Endothelial cell of umbilical vein (primary cell): Measurements from ENCODE around the gene INPP5A. TPM values are rescaled to one million over a fixed set of nuclear protein-coding genes. Genes with fewer than 3 reads are reported as not detected.

Experiments used
- BruUV-seq: library from RNA; stranded (reverse); fragments of 400-500 nt; replicated peaks from 2 replicates; lab custom pipeline; 2021; lab: Mats Ljungman, UMichigan
- CTCF ChIA-PET: fragments of 300-600, 350-600 bp; sonication (Branson Sonifier 250); formaldehyde crosslinking; loops from one replicate; lab custom pipeline; 2021; ENCODE audit warnings: antibody characterized with exemption, inconsistent platforms; lab: Charles Lee
- POLR2A ChIA-PET: fragments of 300-600, 350-600 bp; sonication (Branson Sonifier 250); formaldehyde crosslinking; loops from one replicate; lab custom pipeline; 2021; ENCODE audit warnings: antibody characterized with exemption, inconsistent platforms; lab: Charles Lee
- DNase-seq: peaks from one replicate; pipeline ENCODE4 v3.0.0-alpha.2; 2011; ENCODE audit warnings: low read depth, low spot score
- FAIRE-seq: peaks from 2 replicates; lab custom pipeline; 2011; peaks lifted over from hg19 to GRCh38; lab: Jason Lieb, UNC
- H2AFZ ChIP-seq: 2 replicates; pipeline ENCODE4 v1.6.0; 2012; ENCODE audit warnings: low read depth, low read length, control low read depth, inconsistent platforms
- H3K27ac ChIP-seq: 2 replicates; pipeline ENCODE4 v1.5.1; 2011; ENCODE audit warnings: low read depth, mild to moderate bottlenecking, control low read depth, low read length, moderate library complexity; ENCODE audit not compliant: insufficient read depth
- H3K27me3 ChIP-seq, 2 experiments: 2 replicates each; pipeline versions ENCODE4 v1.6.0 to v1.6.1; 2011; ENCODE audit warnings: low read length in 2 of 2, mixed read lengths in 1 of 2; ENCODE audit not compliant: control insufficient read depth in 2 of 2, insufficient read depth in 2 of 2
- H3K36me3 ChIP-seq, 2 experiments: 2 replicates in 1 of 2; 3 replicates in 1 of 2; pipeline ENCODE4 v1.5.1; 2011; ENCODE audit warnings: low read length in 2 of 2, mild to moderate bottlenecking in 1 of 2, moderate library complexity in 1 of 2; ENCODE audit not compliant: control insufficient read depth in 2 of 2, insufficient read depth in 2 of 2; ENCODE audit errors: extremely low read depth in 1 of 2
- H3K4me1 ChIP-seq: 3 replicates; pipeline ENCODE4 v1.5.1; 2011; ENCODE audit warnings: mild to moderate bottlenecking, low read length; ENCODE audit not compliant: control insufficient read depth, insufficient read depth; ENCODE audit errors: extremely low read depth
- H3K4me2 ChIP-seq: 2 replicates; pipeline ENCODE4 v1.6.1; 2011; ENCODE audit warnings: low read length, control low read depth, mixed read lengths; ENCODE audit not compliant: insufficient read depth
- H3K4me3 ChIP-seq, 3 experiments: fragments of 200-600 bp in 1 of 3; sonication (generic), shearing (Covaris generic) in 1 of 3; replicated peaks in 1 of 3; 2 replicates each; pipeline ENCODE4 v1.5.1; 2011 to 2016; ENCODE audit warnings: control low read depth in 3 of 3, low read length in 3 of 3, mild to moderate bottlenecking in 2 of 3, inconsistent platforms in 1 of 3, low read depth in 1 of 3, moderate library complexity in 1 of 3; ENCODE audit not compliant: insufficient read depth in 1 of 3
- H3K79me2 ChIP-seq: 2 replicates; pipeline ENCODE4 v1.6.0; 2012; ENCODE audit warnings: low read length, inconsistent platforms; ENCODE audit not compliant: control insufficient read depth, insufficient read depth
- H3K9ac ChIP-seq: replicated peaks from 2 replicates; pipeline ENCODE3; 2011; ENCODE audit warnings: low read length, control low read depth; ENCODE audit not compliant: insufficient read depth; ENCODE audit errors: extremely low read depth
- H3K9me1 ChIP-seq: replicated peaks from 3 replicates; pipeline ENCODE4 v1.6.0; 2011; ENCODE audit warnings: mild to moderate bottlenecking, low read length; ENCODE audit not compliant: control insufficient read depth, insufficient read depth; ENCODE audit errors: extremely low read depth
- H3K9me3 ChIP-seq: replicated peaks from 2 replicates; pipeline ENCODE4 v1.5.1; 2012; ENCODE audit warnings: low read length, inconsistent platforms; ENCODE audit not compliant: control insufficient read depth, insufficient read depth
- H4K20me1 ChIP-seq: replicated peaks from 2 replicates; pipeline ENCODE3; 2011; ENCODE audit warnings: mild to moderate bottlenecking, low read length; ENCODE audit not compliant: control insufficient read depth, insufficient read depth; ENCODE audit errors: extremely low read depth
- CTCF ChIP-seq, 2 donors: IDR thresholded peaks; 1 replicate in 1 of 2; 2 replicates in 1 of 2; pipeline ENCODE4 v1.5.1; 2011; ENCODE audit warnings: low read length in 2 of 2, mild to moderate bottlenecking in 2 of 2, moderate library complexity in 2 of 2, control low read depth in 1 of 2, inconsistent platforms in 1 of 2, low read depth in 1 of 2; ENCODE audit not compliant: insufficient read depth in 1 of 2; ENCODE audit errors: extremely low read depth in 1 of 2
- EZH2 ChIP-seq: IDR thresholded peaks from 2 replicates; pipeline ENCODE4 v1.6.1; 2012; ENCODE audit warnings: borderline replicate concordance, low read depth, mild to moderate bottlenecking, moderate library complexity, low read length, inconsistent platforms; ENCODE audit not compliant: severe bottlenecking
- FOS ChIP-seq: IDR thresholded peaks from 2 replicates; pipeline ENCODE4 v1.6.1; 2011; ENCODE audit warnings: mild to moderate bottlenecking, low read length, moderate library complexity, borderline replicate concordance; ENCODE audit not compliant: insufficient read depth
- GATA2 ChIP-seq: IDR thresholded peaks from 2 replicates; pipeline ENCODE4 v1.7.0; 2011; ENCODE audit warnings: low read depth, mild to moderate bottlenecking, moderate library complexity, mixed read lengths, low read length; ENCODE audit not compliant: insufficient read length, insufficient read depth
- JUN ChIP-seq: IDR thresholded peaks from 2 replicates; pipeline ENCODE4 v1.6.1; 2011; ENCODE audit warnings: borderline replicate concordance, low read depth; ENCODE audit not compliant: insufficient read length, insufficient read depth
- MAX ChIP-seq: IDR thresholded peaks from 2 replicates; pipeline ENCODE4 v1.6.1; 2011; ENCODE audit not compliant: insufficient read depth, insufficient read length
- MYC ChIP-seq: IDR thresholded peaks from one replicate; pipeline ENCODE4 v1.6.1; 2011; ENCODE audit warnings: mild to moderate bottlenecking, low read depth, low read length
- POLR2A ChIP-seq: IDR thresholded peaks from 2 replicates; pipeline ENCODE4 v1.6.1; 2012; ENCODE audit warnings: low read depth, mild to moderate bottlenecking, control low read depth, low read length
- POLR2AphosphoS5 ChIP-seq: IDR thresholded peaks from 2 replicates; pipeline ENCODE4 v1.6.1; 2012; ENCODE audit warnings: low read depth, mild to moderate bottlenecking, control low read depth, low read length, moderate library complexity; ENCODE audit not compliant: insufficient read depth
- dilution Hi-C: fragments of 300-500 bp; cut with MboI; formaldehyde crosslinking; loops from one replicate; pipeline ENCODE4 v1.15.0; 2019; ENCODE audit warnings: low sequenced_read_pairs; ENCODE audit not compliant: extremely low pct_ligation_motif_present
- intact Hi-C: fragments of 100-400 bp; cut with micrococcal nuclease; formaldehyde crosslinking; loops from one replicate; pipeline ENCODE4 v1.10.0; 2022
- polyA plus RNA-seq, 4 experiments: library from polyadenylated mRNA; depleted of rRNA in 3 of 4; stranded (reverse) in 3 of 4; unstranded in 1 of 4; fragments of >200 nt; gene quantifications; 2 replicates each; pipeline versions ENCODE4 v1.2.1 to v1.2.3, GENCODE V29; 2011 to 2012; ENCODE audit warnings: missing spikeins in 1 of 4
- total RNA-seq: library from RNA; stranded (reverse); gene quantifications from 2 replicates; pipeline ENCODE4 v1.2.3, GENCODE V29; 2021

The INPP5A gene
- total and polyA plus RNA-seq, 2 donors (not counting 3 experiments of a cell fraction or from before 2014, with no cell fraction given): 22.9 to 33.2 TPM

GRCh38 chr10:132548106-132548823 lies 10.7 kb downstream of the INPP5A start:
- Histone ChIP-seq H3K27me3 (no peaks in the 10 kb centered on the region), H2AFZ (no peak overlapping the region), H3K79me2 (peaks cover 8% of the 10 kb centered on the region), H3K9me1 (no peaks in the 10 kb centered on the region), H3K36me3 (no peaks in the 10 kb centered on the region), H3K9ac (no peak overlapping the region), H3K4me3 (no peak overlapping the region), H3K4me1 (no peaks in the 10 kb centered on the region), H4K20me1 (no peaks in the 10 kb centered on the region), H3K9me3 (no peaks in the 10 kb centered on the region), H3K4me2 (no peak overlapping the region), H3K27ac (no peak overlapping the region)
- no TSS peak for BruUV-seq
- CTCF ChIA-PET: no interaction called here
- TF ChIP-seq GATA2 (no peak), JUN (no peak), MAX (no peak), FOS (no peak), POLR2A (no peak), CTCF (IDR thresholded peaks at IDR 0.05; ENCODE audit: extremely low read depth in 1 of 2, insufficient read depth in 1 of 2, low read depth in 1 of 2, low read length in 2 of 2) (no peak), MYC (no peak), POLR2AphosphoS5 (no peak), EZH2 (no peak)
- POLR2A ChIA-PET: no interaction called here
- intact Hi-C loops: no loop called here
- FAIRE-seq: no peak
- DNase-seq: no peak
- dilution Hi-C loops: no loop called here
